Activated CD4-positive, alpha-beta T cell treated with anti-CD3 and anti-CD28 coated beads for 24 hours (primary cell): ENCODE data around the gene SLC7A11.

ENCODE experiments used
- DNase-seq, 2 donors: peaks; one replicate each; pipeline ENCODE4 v3.0.0-alpha.2; 2020; ENCODE audit warnings: low read depth in 2 of 2

SLC7A11 gene

GRCh38 chr4:138162259-138162658 lies 79.9 kb downstream of the SLC7A11 start:
- no peak for DNase-seq

GRCh38 chr4:138161351-138161750 lies 80.8 kb downstream of the SLC7A11 start:
- no peak for DNase-seq

GRCh38 chr4:138158746-138159297 lies 83.3 kb downstream of the SLC7A11 start:
- no peak for DNase-seq

- DNase-seq: no peak
Measured at GRCh38 chr4:138140879-138141278, 101.3 kb downstream of the SLC7A11 start.

- no peak for DNase-seq
Measured at GRCh38 chr4:138138774-138139173, 103.4 kb downstream of the SLC7A11 start.

- DNase-seq: no peak
Measured at GRCh38 chr4:138135610-138136009, 106.5 kb downstream of the SLC7A11 start.

GRCh38 chr4:138118270-138118669 lies 123.9 kb downstream of the SLC7A11 start:
- DNase-seq: no peak

- DNase-seq: no peak
Measured at GRCh38 chr4:138115053-138115452, 127.1 kb downstream of the SLC7A11 start.

- DNase-seq: no peak
Measured at GRCh38 chr4:138114434-138114833, 127.7 kb downstream of the SLC7A11 start.
